Gastrocnemius medialis (tissue), 4 donors: ENCODE data around the gene PPT2. TPM values are rescaled to one million over a fixed set of nuclear protein-coding genes. Genes with fewer than 3 reads are reported as not detected.
"Not testable (repeated sequence)": the region's sequence is repeated elsewhere in the genome, so short reads cannot be mapped to it uniquely, and the experiment has no call there.

Source experiments
- ATAC-seq, 2 donors: fragments of 150-250 bp; one replicate each; pipeline ENCODE4 v1.9.1; 2016
- DNase-seq, 2 donors: peaks; one replicate each; pipeline ENCODE4 v3.0.0-alpha.2; 2019
- H3K27ac ChIP-seq, 4 donors: fragments of 200-600 bp; sonication (generic); 1 replicate in 1 of 4; 2 replicates in 3 of 4; pipeline ENCODE4 v1.5.1; 2016 to 2018; ENCODE audit warnings: mild to moderate bottlenecking in 2 of 4, moderate library complexity in 1 of 4
- H3K27me3 ChIP-seq, 3 donors: fragments of 200-600 bp; sonication (generic) in 2 of 3; 1 replicate in 1 of 3; 2 replicates in 2 of 3; pipeline versions ENCODE4 v1.5.1 to v1.6.0; 2016 to 2019; ENCODE audit warnings: mild to moderate bottlenecking in 1 of 3, moderate library complexity in 1 of 3
- H3K36me3 ChIP-seq, 2 donors: fragments of 200-600 bp; sonication (generic) in 1 of 2; one replicate each; pipeline ENCODE4 v1.5.1; 2017 to 2018
- H3K4me1 ChIP-seq, 2 donors: fragments of 200-600 bp; sonication (generic) in 1 of 2; one replicate each; pipeline ENCODE4 v1.5.1; 2016 to 2017; ENCODE audit warnings: mild to moderate bottlenecking in 2 of 2
- H3K4me3 ChIP-seq, 4 donors: fragments of 200-600 bp; sonication (generic) in 3 of 4; 1 replicate in 1 of 4; 2 replicates in 3 of 4; pipeline ENCODE4 v1.5.1; 2016 to 2019; ENCODE audit warnings: mild to moderate bottlenecking in 2 of 4
- H3K9me3 ChIP-seq, 3 donors: fragments of 200-600 bp; sonication (generic) in 2 of 3; 1 replicate in 1 of 3; 2 replicates in 2 of 3; pipeline ENCODE4 v1.5.1; 2016 to 2019
- POLR2A ChIP-seq, 2 donors: fragments of 450-650 bp; IDR thresholded peaks; one replicate each; pipeline ENCODE4 v1.6.1; 2017; ENCODE audit warnings: antibody characterized with exemption in 2 of 2, mild to moderate bottlenecking in 2 of 2, moderate library complexity in 2 of 2
- in situ Hi-C, 4 donors: fragments of 200-750 bp; cut with MboI; loops; one replicate each; pipeline versions ENCODE4 v1.15.0 to v1.8.0; 2017; ENCODE audit warnings: low sequenced_read_pairs in 4 of 4
- intact Hi-C: fragments of 100-400 bp; cut with DNase I; formaldehyde crosslinking; loops from one replicate; pipeline ENCODE4 v1.15.1; 2023; ENCODE audit warnings: low total_unique reads
- total RNA-seq, 4 donors: library from RNA; depleted of rRNA; stranded (reverse); fragments of >200 nt; gene quantifications; one replicate each; pipeline versions ENCODE4 v1.1.0 to v1.2.3, GENCODE V29; 2016
- TF ChIP-seq, protein P1 (sequence below), 5 experiments: fragments of 450-650 bp in 3 of 5; fragments of 200-600 bp in 2 of 5; sonication (generic) in 2 of 5; IDR thresholded peaks in 4 of 5; conservative IDR thresholded peaks in 1 of 5; 1 replicate in 4 of 5; 2 replicates in 1 of 5; pipeline ENCODE4 v1.5.1; 2016 to 2019; ENCODE audit warnings: antibody characterized with exemption in 5 of 5, mild to moderate bottlenecking in 3 of 5, moderate library complexity in 3 of 5

PPT2 gene
- total RNA-seq, 4 donors from 2014 or later = 16.2 to 72.7 (median 21.4) TPM

DNA sequence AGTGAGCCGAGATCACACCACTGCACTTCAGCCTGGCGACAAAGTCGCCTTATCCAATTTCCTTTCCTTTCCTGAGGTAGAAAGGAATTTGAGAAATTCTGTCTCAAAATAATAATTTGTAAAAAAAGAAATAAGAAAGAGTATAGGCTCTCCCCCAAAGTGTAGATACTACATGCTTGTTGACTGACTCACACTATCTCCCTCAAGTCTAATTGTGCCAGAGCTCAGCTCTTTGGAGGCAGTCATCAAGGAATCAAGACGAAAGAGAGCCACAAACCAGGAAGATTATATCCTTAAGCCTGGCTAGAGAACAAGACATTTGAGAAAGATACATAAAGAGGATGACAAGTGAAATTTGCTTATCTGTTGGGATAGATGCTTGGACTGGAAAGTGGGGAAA, 20.2 kb upstream of the PPT2 start:
- TF ChIP-seq, protein P1, sequence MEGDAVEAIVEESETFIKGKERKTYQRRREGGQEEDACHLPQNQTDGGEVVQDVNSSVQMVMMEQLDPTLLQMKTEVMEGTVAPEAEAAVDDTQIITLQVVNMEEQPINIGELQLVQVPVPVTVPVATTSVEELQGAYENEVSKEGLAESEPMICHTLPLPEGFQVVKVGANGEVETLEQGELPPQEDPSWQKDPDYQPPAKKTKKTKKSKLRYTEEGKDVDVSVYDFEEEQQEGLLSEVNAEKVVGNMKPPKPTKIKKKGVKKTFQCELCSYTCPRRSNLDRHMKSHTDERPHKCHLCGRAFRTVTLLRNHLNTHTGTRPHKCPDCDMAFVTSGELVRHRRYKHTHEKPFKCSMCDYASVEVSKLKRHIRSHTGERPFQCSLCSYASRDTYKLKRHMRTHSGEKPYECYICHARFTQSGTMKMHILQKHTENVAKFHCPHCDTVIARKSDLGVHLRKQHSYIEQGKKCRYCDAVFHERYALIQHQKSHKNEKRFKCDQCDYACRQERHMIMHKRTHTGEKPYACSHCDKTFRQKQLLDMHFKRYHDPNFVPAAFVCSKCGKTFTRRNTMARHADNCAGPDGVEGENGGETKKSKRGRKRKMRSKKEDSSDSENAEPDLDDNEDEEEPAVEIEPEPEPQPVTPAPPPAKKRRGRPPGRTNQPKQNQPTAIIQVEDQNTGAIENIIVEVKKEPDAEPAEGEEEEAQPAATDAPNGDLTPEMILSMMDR (IDR thresholded peaks at IDR 0.05 in 4 of 5, conservative IDR thresholded peaks at IDR 0.05 in 1 of 5) = no peak
- TF ChIP-seq POLR2A (IDR thresholded peaks at IDR 0.05) = no peak
- Histone ChIP-seq H3K9me3 (no peaks in the 10 kb centered on the region), H3K4me1 (peaks cover 9 to 10% of the 10 kb centered on the region in 2 donors), H3K27me3 (no peaks in the 10 kb centered on the region), H3K36me3 (no peaks in the 10 kb centered on the region), H3K27ac (no peak overlapping the region), H3K4me3 (no peak overlapping the region)
- ATAC-seq (no peak), DNase-seq (no peak)
- intact Hi-C loops (no loop called here), in situ Hi-C loops (loop anchor here in 1 of 4 donors (25.0 kb wide), 1 partner anchor 171 kb away; the partner anchor contains the start of genes DXO, NELFE and SKIC2)

DNA sequence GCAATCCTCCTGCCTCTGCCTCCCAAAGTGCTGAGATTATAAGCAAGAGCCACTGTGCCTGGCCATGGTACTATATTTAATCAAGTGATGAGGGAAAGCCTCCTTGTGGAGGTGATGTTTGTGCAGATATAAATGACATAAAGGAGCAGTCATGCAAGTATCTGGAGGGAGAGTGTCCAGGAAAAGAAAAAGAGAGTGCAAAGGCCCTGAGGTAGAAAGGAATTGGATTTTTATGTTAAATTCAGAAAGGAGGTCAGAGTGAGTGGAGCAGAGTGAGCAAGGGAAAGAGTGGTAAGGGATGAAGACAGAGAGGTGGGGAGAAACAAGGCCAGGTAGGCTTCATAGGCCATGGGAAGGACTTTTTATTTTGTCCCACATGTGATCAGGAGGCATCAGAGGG, 16.5 kb upstream of the PPT2 start:
- Histone ChIP-seq H3K27ac (no peak overlapping the region), H3K27me3 (no peaks in the 10 kb centered on the region), H3K4me3 (no peak overlapping the region), H3K9me3 (no peaks in the 10 kb centered on the region), H3K36me3 (no peaks in the 10 kb centered on the region), H3K4me1 (no peaks in the 10 kb centered on the region)
- ATAC-seq (no peak), DNase-seq (no peak)
- intact Hi-C loops = no loop called here
- TF ChIP-seq POLR2A (IDR thresholded peaks at IDR 0.05) = no peak
- TF ChIP-seq, protein P1 (IDR thresholded peaks at IDR 0.05 in 4 of 5, conservative IDR thresholded peaks at IDR 0.05 in 1 of 5) = no peak
- in situ Hi-C loops = loop anchor here in 1 of 4 donors (25.0 kb wide), 1 partner anchor 175 kb away; the partner anchor contains the start of genes DXO, NELFE and SKIC2

DNA sequence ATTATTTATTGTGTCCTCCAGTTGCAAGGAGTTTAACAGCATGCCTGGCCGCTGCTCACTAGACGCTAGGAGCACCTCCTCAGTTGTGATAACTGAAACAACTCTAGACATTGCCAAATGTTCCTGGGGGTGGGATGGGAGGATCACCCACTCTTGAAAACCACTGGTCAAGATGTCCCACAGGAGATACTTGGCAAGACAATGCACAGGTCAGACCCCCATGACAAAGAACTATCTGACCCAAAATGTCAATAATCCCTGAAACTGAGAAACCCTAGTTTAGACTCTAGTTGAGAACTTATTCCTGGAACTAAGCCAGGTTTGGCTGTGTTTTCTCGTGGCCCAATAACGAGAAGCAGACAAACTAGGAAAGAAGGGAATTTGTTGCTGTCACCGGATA, 14.4 kb upstream of the PPT2 start:
- in situ Hi-C loops (loop anchor here in 1 of 4 donors (25.0 kb wide), 1 partner anchor 177 kb away; the partner anchor contains the start of genes DXO, NELFE and SKIC2), intact Hi-C loops (no loop called here)
- DNase-seq (no peak), ATAC-seq (no peak)
- no peak for TF ChIP-seq POLR2A (IDR thresholded peaks at IDR 0.05)
- TF ChIP-seq, protein P1 (IDR thresholded peaks at IDR 0.05 in 4 of 5, conservative IDR thresholded peaks at IDR 0.05 in 1 of 5) = no peak
- no peak overlapping the region for H3K4me3 ChIP-seq
- H3K27me3 ChIP-seq = no peaks in the 10 kb centered on the region
- H3K36me3 ChIP-seq = no peaks in the 10 kb centered on the region
- H3K4me1 ChIP-seq = no peaks in the 10 kb centered on the region
- H3K9me3 ChIP-seq = no peaks in the 10 kb centered on the region
- H3K27ac ChIP-seq = no peak overlapping the region

DNA sequence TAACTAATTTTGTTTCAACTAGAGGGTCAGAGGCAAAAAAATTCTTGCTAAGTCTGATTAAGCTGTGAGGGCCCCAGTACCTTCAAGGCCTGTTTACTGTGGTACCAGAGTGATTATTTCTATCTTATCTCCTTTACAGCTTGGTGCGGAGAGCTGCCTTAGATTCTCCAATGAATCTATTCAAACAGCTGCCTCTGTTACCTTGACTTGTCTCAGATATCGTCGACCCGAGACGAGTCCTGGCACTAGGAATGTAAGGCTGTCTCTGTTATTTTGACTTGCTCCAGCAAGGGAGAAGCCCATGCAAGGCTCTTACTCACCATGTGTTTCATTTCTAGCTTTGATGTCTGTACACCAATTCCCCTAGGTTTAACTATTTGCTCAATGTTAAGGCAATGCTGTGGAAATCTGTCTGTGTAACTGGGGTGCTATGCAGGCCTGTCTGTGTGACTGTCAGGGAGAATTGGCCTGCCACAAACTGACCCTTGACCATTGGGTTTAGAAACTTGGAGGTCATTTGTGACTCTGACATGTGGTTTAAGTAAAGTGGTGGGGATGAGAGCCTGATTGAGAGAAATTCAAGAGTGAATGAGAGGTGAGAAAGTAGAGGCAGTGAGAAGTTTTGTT, 13.4 kb upstream of the PPT2 start:
- DNase-seq (no peak), ATAC-seq (no peak)
- no peak overlapping the region for H3K27ac ChIP-seq
- TF ChIP-seq, protein P1 (IDR thresholded peaks at IDR 0.05 in 4 of 5, conservative IDR thresholded peaks at IDR 0.05 in 1 of 5) = no peak
- no peak for TF ChIP-seq POLR2A (IDR thresholded peaks at IDR 0.05)
- intact Hi-C loops = no loop called here
- H3K4me3 ChIP-seq = no peak overlapping the region
- in situ Hi-C loops = loop anchor here in 1 of 4 donors (25.0 kb wide), 1 partner anchor 178 kb away; the partner anchor contains the start of genes DXO, NELFE and SKIC2
- H3K27me3 ChIP-seq = no peaks in the 10 kb centered on the region
- H3K9me3 ChIP-seq = no peaks in the 10 kb centered on the region
- H3K36me3 ChIP-seq = no peaks in the 10 kb centered on the region
- H3K4me1 ChIP-seq = no peaks in the 10 kb centered on the region

DNA sequence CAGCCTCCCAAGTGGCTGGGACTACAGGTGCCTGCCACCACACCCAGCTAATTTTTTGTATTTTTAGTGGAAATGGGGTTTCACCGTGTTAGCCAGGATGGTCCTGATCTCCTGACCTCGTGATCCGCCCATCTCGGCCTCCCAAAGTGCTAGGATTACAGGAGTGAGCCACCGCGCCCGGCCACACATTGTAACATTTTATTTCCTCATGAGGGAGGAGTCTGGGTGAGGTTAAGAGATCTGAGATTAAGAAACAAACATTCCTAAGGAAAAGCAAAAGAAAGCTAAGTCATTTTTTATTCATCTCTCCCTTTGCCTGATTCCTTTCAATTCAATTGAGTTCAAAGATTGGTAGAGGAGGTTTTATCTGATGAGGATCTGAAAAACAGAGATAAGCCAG, 9.7 kb upstream of the PPT2 start:
- H3K9me3 ChIP-seq, H3K4me3 ChIP-seq, ATAC-seq, DNase-seq, H3K27ac ChIP-seq, H3K36me3 ChIP-seq, intact Hi-C loops, H3K4me1 ChIP-seq: not testable (repeated sequence)
- H3K27me3 ChIP-seq = peaks cover 14 to 19% (median 17%) of the 10 kb centered on the region in 3 donors
- in situ Hi-C loops = loop anchor here in 1 of 4 donors (25.0 kb wide), 1 partner anchor 182 kb away; the partner anchor contains the start of genes DXO, NELFE and SKIC2
